Measurements from ENCODE around the gene IL10RB. TPM values are rescaled to one million over a fixed set of nuclear protein-coding genes. Genes with fewer than 3 reads are reported as not detected.

IL10RB gene
- total and polyA plus RNA-seq, 2 of the 13 experiments (the other 11 are each of a cell fraction or from before 2014, with no cell fraction given), result 17.4 to 18.2 TPM

DNA sequence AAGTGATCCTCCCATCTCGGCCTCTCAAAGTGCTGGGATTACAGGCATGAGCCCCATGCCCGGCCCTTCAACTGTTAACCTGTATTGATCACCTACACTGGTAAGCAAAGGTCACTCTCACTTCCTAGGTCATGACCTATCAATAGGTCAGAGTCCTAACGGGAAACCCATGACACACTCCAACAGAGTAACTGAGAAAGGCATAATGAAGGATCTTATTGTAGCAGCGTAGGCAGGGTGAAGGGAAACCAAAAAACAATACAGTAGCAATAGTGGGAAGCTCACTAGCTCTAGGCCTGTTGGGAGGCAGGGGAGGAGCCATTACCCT lies 39.1 kb downstream of the IL10RB start (continued):
- TF ChIP-seq ZKSCAN5 (CRISPR knock-in tag; IDR thresholded peaks at IDR 0.05) (peak; percentile 56; the same call in 1 of the 2 replicates), AHR (CRISPR knock-in tag; IDR thresholded peaks at IDR 0.05) (no peak), SP2 (CRISPR knock-in tag; IDR thresholded peaks at IDR 0.05) (no peak), ZMYM3 (CRISPR knock-in tag; IDR thresholded peaks at IDR 0.05) (peak; percentile 78), TCF7 (IDR thresholded peaks at IDR 0.05; ENCODE audit: low read depth) (no peak), SOX13 (IDR thresholded peaks at IDR 0.05) (no peak), SOX13 (CRISPR knock-in tag; conservative IDR thresholded peaks at IDR 0.05 in 1 of 2, IDR thresholded peaks at IDR 0.05 in 1 of 2) (peak in 1 of 2 experiments; percentile 29; a peak in 1 of 4 replicates), ELF1 (CRISPR knock-in tag; IDR thresholded peaks at IDR 0.05) (peak; percentile 42; the same call in 1 of the 2 replicates), NR2C2 (CRISPR knock-in tag; IDR thresholded peaks at IDR 0.05; ENCODE audit: borderline replicate concordance) (peak; percentile 90)

DNA sequence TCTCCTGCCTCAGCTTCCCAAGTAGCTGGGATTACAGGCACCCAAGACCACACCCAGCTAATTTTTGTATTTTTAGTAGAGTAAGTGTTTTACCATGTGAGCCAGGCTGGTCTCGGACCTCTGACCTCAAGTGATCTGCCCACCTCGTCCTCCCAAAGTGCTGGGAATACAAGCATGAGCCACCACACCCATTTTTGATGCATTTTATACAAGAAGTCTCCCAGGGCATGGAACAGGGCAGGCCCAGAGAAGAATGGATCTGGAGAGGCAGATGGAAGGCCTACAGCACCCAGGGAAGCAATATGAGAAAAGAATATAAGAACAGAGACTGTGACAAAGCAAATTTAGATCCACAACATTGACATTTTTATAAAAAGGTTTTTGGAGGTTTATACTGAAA lies 39.8 kb downstream of the IL10RB start:
- CTCF ChIA-PET (ENCODE audit: low intra/inter-chr PET ratio, low total read pairs), result no interaction called here
- Histone ChIP-seq H3K79me2 (ENCODE audit: insufficient read depth, low read length) (no peaks in the 10 kb centered on the region), H3K27ac (ENCODE audit: extremely low read length, insufficient read depth, low read length) (no peak overlapping the region), H3K4me1 (ENCODE audit: insufficient read depth, low read length) (peaks cover 50% of the 10 kb centered on the region), H3K4me3 (replicated peaks in 1 of 3; ENCODE audit: insufficient read depth in 1 of 3, low read depth in 2 of 3, low read length in 3 of 3) (no peak overlapping the region), H4K20me1 (ENCODE audit: insufficient read depth, low read length) (no peaks in the 10 kb centered on the region), H3K9ac (ENCODE audit: insufficient read depth, low read depth, low read length) (no peak overlapping the region), H3K36me3 (replicated peaks in 1 of 2; ENCODE audit: control insufficient read depth in 1 of 2, insufficient read depth in 2 of 2, low read length in 2 of 2) (no peaks in the 10 kb centered on the region), H3K4me2 (ENCODE audit: low read depth, low read length) (no peak overlapping the region), H3K9me3 (ENCODE audit: low read length) (0 out of 2 replicates have a peak, but pooled peaks cover 4% of the 10 kb centered on the region), H2AFZ (ENCODE audit: low read length) (no peak overlapping the region), H3K27me3 (ENCODE audit: control insufficient read depth in 1 of 2, insufficient read depth in 2 of 2, low read length in 2 of 2) (no peaks in the 10 kb centered on the region)
- intact Hi-C loops (cut with micrococcal nuclease; ENCODE audit: unreplicated experiment), result no loop called here
- ATAC-seq (no peak), FAIRE-seq (no peak), DNase-seq (ENCODE audit: low spot score) (no peak)
- POLR2A ChIA-PET, result no interaction called here
- no TSS peak for BruUV-seq (replicated peaks)
- WGBS (ENCODE audit: low lambda C conversion rate), result 51% methylated on average over 2 of the region's 2 CpGs
- in situ Hi-C loops (cut with HindIII; ENCODE audit: extremely low pct_ligation_motif_present, low pct_unique_long_range_greater_than_20kb), result no loop called here
- no peak for TF ChIP-seq ZNF101 (CRISPR knock-in tag; IDR thresholded peaks at IDR 0.05; ENCODE audit: borderline replicate concordance, low read depth)
- no peak for TF ChIP-seq MAFK (conservative IDR thresholded peaks at IDR 0.05 in 1 of 2, IDR thresholded peaks at IDR 0.05 in 1 of 2; ENCODE audit: low read length in 2 of 2)
- no peak for TF ChIP-seq ISX (CRISPR knock-in tag; conservative IDR thresholded peaks at IDR 0.05)
- TF ChIP-seq HMGA1 (CRISPR knock-in tag; conservative IDR thresholded peaks at IDR 0.05), result no peak
- TF ChIP-seq KLF6 (CRISPR knock-in tag; IDR thresholded peaks at IDR 0.05), result no peak
- TF ChIP-seq ZNF891 (CRISPR knock-in tag; IDR thresholded peaks at IDR 0.05), result no peak
- TF ChIP-seq, protein P1, sequence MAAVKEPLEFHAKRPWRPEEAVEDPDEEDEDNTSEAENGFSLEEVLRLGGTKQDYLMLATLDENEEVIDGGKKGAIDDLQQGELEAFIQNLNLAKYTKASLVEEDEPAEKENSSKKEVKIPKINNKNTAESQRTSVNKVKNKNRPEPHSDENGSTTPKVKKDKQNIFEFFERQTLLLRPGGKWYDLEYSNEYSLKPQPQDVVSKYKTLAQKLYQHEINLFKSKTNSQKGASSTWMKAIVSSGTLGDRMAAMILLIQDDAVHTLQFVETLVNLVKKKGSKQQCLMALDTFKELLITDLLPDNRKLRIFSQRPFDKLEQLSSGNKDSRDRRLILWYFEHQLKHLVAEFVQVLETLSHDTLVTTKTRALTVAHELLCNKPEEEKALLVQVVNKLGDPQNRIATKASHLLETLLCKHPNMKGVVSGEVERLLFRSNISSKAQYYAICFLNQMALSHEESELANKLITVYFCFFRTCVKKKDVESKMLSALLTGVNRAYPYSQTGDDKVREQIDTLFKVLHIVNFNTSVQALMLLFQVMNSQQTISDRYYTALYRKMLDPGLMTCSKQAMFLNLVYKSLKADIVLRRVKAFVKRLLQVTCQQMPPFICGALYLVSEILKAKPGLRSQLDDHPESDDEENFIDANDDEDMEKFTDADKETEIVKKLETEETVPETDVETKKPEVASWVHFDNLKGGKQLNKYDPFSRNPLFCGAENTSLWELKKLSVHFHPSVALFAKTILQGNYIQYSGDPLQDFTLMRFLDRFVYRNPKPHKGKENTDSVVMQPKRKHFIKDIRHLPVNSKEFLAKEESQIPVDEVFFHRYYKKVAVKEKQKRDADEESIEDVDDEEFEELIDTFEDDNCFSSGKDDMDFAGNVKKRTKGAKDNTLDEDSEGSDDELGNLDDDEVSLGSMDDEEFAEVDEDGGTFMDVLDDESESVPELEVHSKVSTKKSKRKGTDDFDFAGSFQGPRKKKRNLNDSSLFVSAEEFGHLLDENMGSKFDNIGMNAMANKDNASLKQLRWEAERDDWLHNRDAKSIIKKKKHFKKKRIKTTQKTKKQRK (IDR thresholded peaks at IDR 0.05; ENCODE audit: low read length), result no peak
- TF ChIP-seq ATF1 (CRISPR knock-in tag; IDR thresholded peaks at IDR 0.05), result no peak
- TF ChIP-seq HOXA9 (CRISPR knock-in tag; IDR thresholded peaks at IDR 0.05; ENCODE audit: borderline replicate concordance), result no peak
- no peak for TF ChIP-seq LCORL (IDR thresholded peaks at IDR 0.05)
- TF ChIP-seq LCORL (CRISPR knock-in tag; IDR thresholded peaks at IDR 0.05), result no peak
- no peak for TF ChIP-seq SALL1 (CRISPR knock-in tag; IDR thresholded peaks at IDR 0.05)
- no peak for TF ChIP-seq ZNF83 (CRISPR knock-in tag; IDR thresholded peaks at IDR 0.05; ENCODE audit: borderline replicate concordance)
- no peak for TF ChIP-seq TBX2 (CRISPR knock-in tag; IDR thresholded peaks at IDR 0.05; ENCODE audit: borderline replicate concordance)
- no peak for TF ChIP-seq KLF15 (CRISPR knock-in tag; IDR thresholded peaks at IDR 0.05; ENCODE audit: borderline replicate concordance)
- no peak for TF ChIP-seq ZNF747 (CRISPR knock-in tag; IDR thresholded peaks at IDR 0.05; ENCODE audit: borderline replicate concordance)
